ENCODE measurements around the gene SMIM24. TPM values are rescaled to one million over a fixed set of nuclear protein-coding genes. Genes with fewer than 3 reads are reported as not detected.

Gene SMIM24
- total and polyA plus RNA-seq, 4 experiments from 2014 or later: not detected

DNA sequence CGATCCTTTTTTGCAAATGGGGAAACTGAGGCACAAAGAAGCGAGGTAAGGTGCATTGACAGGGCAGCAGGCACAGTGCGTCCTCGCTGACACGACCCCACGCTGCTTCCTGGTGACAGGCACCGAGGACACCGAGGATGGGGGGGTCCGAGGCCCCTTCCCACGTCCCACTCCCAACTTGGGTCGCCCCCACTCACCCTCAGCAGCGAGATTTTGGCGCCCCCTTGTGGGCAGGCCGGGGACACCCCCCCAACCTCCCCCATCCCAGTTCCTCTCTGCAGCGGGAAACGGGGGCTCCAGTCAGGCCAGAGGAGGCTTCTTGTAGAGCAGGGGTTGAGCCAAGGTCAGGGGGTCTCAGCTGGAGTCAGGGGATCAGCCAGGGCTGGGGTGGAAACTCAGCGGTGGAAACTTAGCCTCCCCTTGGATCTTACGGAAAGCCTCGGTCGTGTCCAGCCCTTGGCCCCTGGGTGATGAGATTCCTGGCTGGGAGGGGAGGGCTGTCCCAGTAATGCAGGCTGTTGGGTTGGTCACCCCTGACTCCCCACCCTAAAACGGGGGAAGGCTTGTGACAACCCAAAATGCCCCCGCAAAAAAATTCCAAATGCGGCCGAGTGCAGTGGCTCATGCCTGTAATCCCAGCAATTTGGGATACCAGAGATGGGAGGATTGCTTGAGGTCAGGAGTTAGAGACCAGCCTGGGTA, 8.2 kb downstream of the SMIM24 start:
- Mint-ChIP-seq H3K4me3 (no peak overlapping the region), H3K4me1 (peaks cover 0 to 3% (median under 1%) of the 10 kb centered on the region in 4 donors), H3K36me3 (no peaks in the 10 kb centered on the region), H3K9me3 (no peaks in the 10 kb centered on the region), H3K27me3 (peaks cover 0 to 1% of the 10 kb centered on the region in 2 donors), H3K27ac (peak overlapping the region in 1 of 7 donors; percentile 24)
- DNase-seq: peak in 2 of 5 donors; percentile 14 to 25
- Histone ChIP-seq H3K27me3 (ENCODE audit: insufficient read depth, low read length) (no peaks in the 10 kb centered on the region), H3K4me1 (ENCODE audit: insufficient read depth, low read length) (no peaks in the 10 kb centered on the region), H3K4me3 (ENCODE audit: low read length in 2 of 2) (no peak overlapping the region), H3K9me3 (ENCODE audit: control insufficient read depth in 1 of 2, low read length in 2 of 2) (no peaks in the 10 kb centered on the region), H3K36me3 (ENCODE audit: insufficient read depth, low read length) (no peaks in the 10 kb centered on the region), H3K27ac (ENCODE audit: low read depth, low read length) (no peak overlapping the region)
- ChIA-PET POLR2A (ENCODE audit: partially characterized antibody) (no interaction called here), CTCF (ENCODE audit: partially characterized antibody) (interaction anchor here (0.8 to 3.3 kb wide), 18 partner anchors 8 to 196 kb away, joined by 3 to 14 read pairs (median 6); partner anchors contain the start of gene SMIM44)
- intact Hi-C loops (cut with micrococcal nuclease): no loop called here

DNA sequence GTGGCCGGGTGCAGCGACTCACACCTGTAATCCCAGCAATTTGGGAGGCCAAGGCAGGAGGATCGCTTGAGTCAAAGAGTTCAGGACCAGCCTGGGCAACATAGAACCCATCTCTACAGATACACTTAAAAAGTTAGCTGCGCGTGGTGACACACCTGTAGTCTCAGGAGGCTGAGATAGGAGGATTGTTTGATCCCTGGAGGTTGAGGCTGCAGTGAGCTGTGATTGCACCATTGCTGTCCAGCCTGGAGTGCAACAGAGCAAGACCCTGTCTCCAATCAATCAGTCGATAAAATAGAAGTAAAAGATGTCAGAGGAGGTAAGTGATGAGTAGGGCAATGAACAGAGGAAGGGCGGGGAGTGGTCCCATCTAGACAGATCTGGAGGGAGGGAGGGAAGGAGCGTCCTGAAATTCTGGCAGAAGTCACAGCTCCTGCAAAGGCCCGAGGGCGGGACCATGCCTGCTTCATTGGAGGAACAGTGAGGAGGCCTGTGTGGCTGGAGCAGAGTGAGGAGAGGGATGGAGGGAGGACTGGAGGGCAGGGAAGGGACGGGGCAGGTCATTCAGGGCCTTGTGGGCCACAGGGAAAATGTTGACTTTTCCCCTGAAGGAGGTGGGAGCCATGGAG, 9.7 kb downstream of the SMIM24 start:
- H3K36me3 Mint-ChIP-seq: no peaks in the 10 kb centered on the region
- H3K27ac Mint-ChIP-seq: peak overlapping the region in 4 of 7 donors; percentile 19 to 93 (median 73)
- ChIA-PET POLR2A (ENCODE audit: partially characterized antibody) (no interaction called here), CTCF (ENCODE audit: partially characterized antibody) (interaction anchor here (1.1 to 1.5 kb wide), 4 partner anchors 13 to 166 kb away, joined by 3 to 6 read pairs (median 4); partner anchors contain the start of gene SMIM44)
- H3K4me1 ChIP-seq (ENCODE audit: insufficient read depth, low read length): no peaks in the 10 kb centered on the region
- peaks cover 0 to 2% (median 0%) of the 10 kb centered on the region in 8 donors for H3K9me3 Mint-ChIP-seq
- H3K4me3 Mint-ChIP-seq: no peak overlapping the region
- no peak overlapping the region for H3K27ac ChIP-seq (ENCODE audit: low read depth, low read length)
- peaks cover 0 to 3% (median under 1%) of the 10 kb centered on the region in 4 donors for H3K4me1 Mint-ChIP-seq
- H3K4me3 ChIP-seq (ENCODE audit: low read length in 2 of 2): no peak overlapping the region
- DNase-seq: no peak
- intact Hi-C loops (cut with micrococcal nuclease): no loop called here
- H3K9me3 ChIP-seq (ENCODE audit: control insufficient read depth in 1 of 2, low read length in 2 of 2): no peaks in the 10 kb centered on the region
- H3K36me3 ChIP-seq (ENCODE audit: insufficient read depth, low read length): no peaks in the 10 kb centered on the region
- H3K27me3 ChIP-seq (ENCODE audit: insufficient read depth, low read length): no peaks in the 10 kb centered on the region
- peaks cover 0 to 1% of the 10 kb centered on the region in 2 donors for H3K27me3 Mint-ChIP-seq

DNA sequence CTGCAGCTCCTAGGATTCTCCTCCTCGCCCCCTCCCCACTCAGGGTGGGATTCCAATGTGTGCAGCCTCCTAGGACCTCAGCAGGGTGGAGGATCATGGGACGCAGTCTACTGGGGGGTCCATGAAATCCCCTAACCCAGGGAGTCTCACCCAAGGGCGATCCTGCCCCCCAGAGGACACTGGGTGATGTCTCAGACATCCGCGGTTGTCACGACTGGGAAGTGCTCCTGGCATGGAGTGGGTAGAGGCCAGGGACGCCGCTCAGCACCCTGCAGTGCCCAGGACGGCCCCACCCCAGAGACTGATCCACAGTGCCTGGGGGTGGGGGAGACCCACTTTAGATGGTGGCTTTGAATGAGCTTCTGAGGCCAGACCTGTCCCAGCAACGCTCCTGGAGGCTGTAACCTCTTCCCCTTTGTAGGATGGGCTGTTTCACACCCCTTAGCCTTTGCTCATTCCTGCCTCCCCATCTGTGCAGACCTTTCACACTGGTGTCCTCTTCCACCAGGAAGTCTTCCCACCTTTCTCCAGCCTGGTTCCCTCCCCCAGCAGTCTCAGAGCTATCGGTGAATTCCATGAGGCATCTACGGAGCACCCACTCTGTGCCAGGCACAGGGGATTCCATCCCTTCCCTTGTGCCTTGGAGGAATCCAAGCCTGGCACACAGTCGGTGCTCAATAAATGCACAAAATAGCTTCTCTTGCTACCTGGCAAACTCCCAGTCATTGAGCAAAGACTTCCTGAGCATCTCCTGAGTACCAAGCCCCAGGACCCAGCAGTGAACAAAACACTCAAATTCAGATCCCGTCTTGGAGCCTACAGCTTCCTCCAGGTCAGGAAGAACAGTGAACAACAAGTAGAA, 10.5 kb downstream of the SMIM24 start:
- peaks cover 0 to 1% of the 10 kb centered on the region in 2 donors for H3K27me3 Mint-ChIP-seq
- intact Hi-C loops (cut with micrococcal nuclease): no loop called here
- Histone ChIP-seq H3K9me3 (ENCODE audit: control insufficient read depth in 1 of 2, low read length in 2 of 2) (no peaks in the 10 kb centered on the region), H3K27ac (ENCODE audit: low read depth, low read length) (no peak overlapping the region), H3K4me3 (ENCODE audit: low read length in 2 of 2) (no peak overlapping the region), H3K36me3 (ENCODE audit: insufficient read depth, low read length) (no peaks in the 10 kb centered on the region), H3K27me3 (ENCODE audit: insufficient read depth, low read length) (no peaks in the 10 kb centered on the region), H3K4me1 (ENCODE audit: insufficient read depth, low read length) (no peaks in the 10 kb centered on the region)
- ChIA-PET CTCF (ENCODE audit: partially characterized antibody) (interaction anchor here (1.1 to 1.5 kb wide), 4 partner anchors 14 to 165 kb away, joined by 3 to 6 read pairs (median 4); partner anchors contain the start of gene SMIM44), POLR2A (ENCODE audit: partially characterized antibody) (no interaction called here)
- H3K9me3 Mint-ChIP-seq: peaks cover 0 to 2% (median 0%) of the 10 kb centered on the region in 8 donors
- DNase-seq: no peak
- H3K27ac Mint-ChIP-seq: peak overlapping the region in 1 of 7 donors; percentile 41
- no peaks in the 10 kb centered on the region for H3K36me3 Mint-ChIP-seq
- H3K4me1 Mint-ChIP-seq: peaks cover 0 to 3% (median under 1%) of the 10 kb centered on the region in 4 donors
- no peak overlapping the region for H3K4me3 Mint-ChIP-seq

DNA sequence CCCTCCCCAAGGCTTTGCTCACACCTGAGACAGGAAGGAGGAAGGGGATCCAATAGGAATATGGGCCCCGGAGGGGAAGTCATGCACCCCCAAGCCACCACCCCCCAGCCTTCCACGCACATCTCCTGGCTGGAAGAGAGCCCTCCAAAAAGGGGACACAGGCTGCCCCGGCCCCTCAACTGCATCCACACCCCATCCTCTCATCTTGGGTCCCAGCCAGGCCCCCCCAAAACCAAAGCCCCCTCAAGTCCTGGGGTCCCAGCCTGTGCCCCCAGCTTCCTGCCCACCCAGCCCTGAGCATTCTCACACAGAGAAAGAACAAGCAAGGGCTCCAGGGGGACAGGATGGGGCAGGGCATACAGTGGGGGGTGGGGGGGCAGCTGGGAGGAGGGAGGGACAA, 12.1 kb downstream of the SMIM24 start:
- Histone ChIP-seq H3K36me3 (ENCODE audit: insufficient read depth, low read length) (no peaks in the 10 kb centered on the region), H3K4me3 (ENCODE audit: low read length in 2 of 2) (no peak overlapping the region), H3K4me1 (ENCODE audit: insufficient read depth, low read length) (no peaks in the 10 kb centered on the region), H3K27ac (ENCODE audit: low read depth, low read length) (no peak overlapping the region), H3K9me3 (ENCODE audit: control insufficient read depth in 1 of 2, low read length in 2 of 2) (no peaks in the 10 kb centered on the region), H3K27me3 (ENCODE audit: insufficient read depth, low read length) (no peaks in the 10 kb centered on the region)
- intact Hi-C loops (cut with micrococcal nuclease): no loop called here
- Mint-ChIP-seq H3K27ac (no peak overlapping the region), H3K9me3 (peaks cover 0 to 2% (median 0%) of the 10 kb centered on the region in 8 donors), H3K27me3 (peaks cover 0 to 1% of the 10 kb centered on the region in 2 donors), H3K4me1 (peaks cover 0 to 3% (median under 1%) of the 10 kb centered on the region in 4 donors), H3K4me3 (no peak overlapping the region), H3K36me3 (no peaks in the 10 kb centered on the region)
- ChIA-PET CTCF (ENCODE audit: partially characterized antibody) (no interaction called here), POLR2A (ENCODE audit: partially characterized antibody) (no interaction called here)
- no peak for DNase-seq

DNA sequence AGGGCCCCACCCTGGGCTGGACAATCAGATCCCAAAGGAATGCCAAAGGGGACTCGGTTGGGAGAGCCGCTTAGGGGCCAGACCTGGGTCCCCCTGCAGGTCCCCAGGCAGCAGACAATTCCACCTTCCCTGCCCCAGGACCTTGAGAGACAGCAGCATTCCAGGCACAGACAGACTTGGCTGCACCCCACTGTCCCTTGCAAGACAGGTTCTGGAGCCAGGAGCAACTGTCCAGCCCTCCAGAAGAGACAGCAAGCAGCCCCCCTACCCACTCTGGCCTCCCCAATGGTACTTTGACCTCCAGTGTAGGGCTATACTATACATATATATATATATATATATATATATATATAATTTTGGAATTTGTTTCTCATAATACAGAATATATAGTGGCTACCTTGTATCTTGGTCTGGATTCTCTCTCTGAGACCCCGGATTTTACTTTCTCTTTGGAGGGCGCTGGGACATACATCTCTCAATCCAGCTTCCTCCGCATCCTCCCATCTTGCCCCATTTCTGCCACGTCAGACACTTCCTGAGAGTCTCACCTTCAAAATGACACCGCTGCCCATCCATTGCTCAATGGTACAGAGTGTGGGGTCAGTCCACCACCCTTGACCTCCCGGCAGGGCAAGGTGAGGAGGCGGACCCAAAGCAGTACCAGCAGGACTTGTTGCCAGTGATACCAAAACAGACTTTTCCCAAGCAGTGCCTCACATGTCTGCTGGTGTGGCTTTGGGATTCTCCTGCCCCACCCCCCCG, 12.7 kb downstream of the SMIM24 start:
- Mint-ChIP-seq H3K9me3 (peaks cover 0 to 2% (median 0%) of the 10 kb centered on the region in 8 donors), H3K4me1 (peaks cover 0 to 3% (median under 1%) of the 10 kb centered on the region in 4 donors), H3K27ac (no peak overlapping the region), H3K4me3 (no peak overlapping the region), H3K36me3 (peaks cover 3% of the 10 kb centered on the region in 2 donors), H3K27me3 (peaks cover 0 to 1% of the 10 kb centered on the region in 2 donors)
- Histone ChIP-seq H3K4me1 (ENCODE audit: insufficient read depth, low read length) (no peaks in the 10 kb centered on the region), H3K27me3 (ENCODE audit: insufficient read depth, low read length) (no peaks in the 10 kb centered on the region), H3K4me3 (ENCODE audit: low read length in 2 of 2) (no peak overlapping the region), H3K9me3 (ENCODE audit: control insufficient read depth in 1 of 2, low read length in 2 of 2) (no peaks in the 10 kb centered on the region), H3K36me3 (ENCODE audit: insufficient read depth, low read length) (no peaks in the 10 kb centered on the region), H3K27ac (ENCODE audit: low read depth, low read length) (no peak overlapping the region)
- intact Hi-C loops (cut with micrococcal nuclease): no loop called here
- no peak for DNase-seq
- ChIA-PET CTCF (ENCODE audit: partially characterized antibody) (no interaction called here), POLR2A (ENCODE audit: partially characterized antibody) (no interaction called here)

DNA sequence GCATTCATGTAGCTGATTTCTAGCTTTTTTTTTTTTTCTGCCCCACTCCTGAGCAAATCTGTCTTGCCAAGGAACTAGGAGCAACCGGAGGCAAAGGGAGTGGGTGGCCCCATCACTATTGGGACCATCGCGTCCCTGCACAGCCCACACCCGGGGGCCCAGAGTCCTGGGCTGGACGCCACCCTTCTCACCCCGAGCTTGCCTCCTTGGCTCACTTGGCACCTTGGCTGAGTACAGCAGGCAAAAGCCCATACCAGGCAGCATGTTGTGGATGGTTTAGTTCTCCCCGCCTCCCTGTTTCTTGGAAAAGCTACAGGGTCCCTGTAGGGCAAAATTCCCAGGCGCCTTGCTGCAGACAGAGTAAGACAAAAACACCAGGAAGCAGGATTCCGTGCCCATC, 13.7 kb downstream of the SMIM24 start:
- peaks cover 6% of the 10 kb centered on the region in 2 donors for H3K36me3 Mint-ChIP-seq
- H3K4me1 Mint-ChIP-seq: peaks cover 0 to 3% (median under 1%) of the 10 kb centered on the region in 4 donors
- no peaks in the 10 kb centered on the region for H3K27me3 ChIP-seq (ENCODE audit: insufficient read depth, low read length)
- no peaks in the 10 kb centered on the region for H3K4me1 ChIP-seq (ENCODE audit: insufficient read depth, low read length)
- ChIA-PET CTCF (ENCODE audit: partially characterized antibody) (interaction anchor here (0.7 to 1.9 kb wide), 2 partner anchors 10 to 162 kb away, joined by 3 to 6 read pairs; no protein-coding TSS in a partner anchor), POLR2A (ENCODE audit: partially characterized antibody) (no interaction called here)
- peaks cover 0 to 2% (median 0%) of the 10 kb centered on the region in 8 donors for H3K9me3 Mint-ChIP-seq
- DNase-seq: no peak
- H3K27me3 Mint-ChIP-seq: peaks cover 0 to 1% of the 10 kb centered on the region in 2 donors
- intact Hi-C loops (cut with micrococcal nuclease): no loop called here
- no peak overlapping the region for H3K27ac Mint-ChIP-seq
- no peak overlapping the region for H3K4me3 Mint-ChIP-seq
- no peak overlapping the region for H3K27ac ChIP-seq (ENCODE audit: low read depth, low read length)
- H3K36me3 ChIP-seq (ENCODE audit: insufficient read depth, low read length): no peaks in the 10 kb centered on the region
- H3K9me3 ChIP-seq (ENCODE audit: control insufficient read depth in 1 of 2, low read length in 2 of 2): no peaks in the 10 kb centered on the region
- no peak overlapping the region for H3K4me3 ChIP-seq (ENCODE audit: low read length in 2 of 2)
